MM.1S (cell line): ENCODE data around the gene HDAC9.

Experiments used
- DNase-seq: peaks from one replicate; pipeline ENCODE4 v3.0.0-alpha.2; 2015
- H2AFZ ChIP-seq: fragments of 300-600 bp; sonication (generic); 2 replicates; pipeline ENCODE4 v1.6.0; 2016; ENCODE audit warnings: antibody characterized with exemption, low read length
- H3F3A ChIP-seq: fragments of 300-600 bp; sonication (generic); 2 replicates; pipeline ENCODE4 v1.6.1; 2016; ENCODE audit warnings: mild to moderate bottlenecking, antibody characterized with exemption, low read length, moderate library complexity, mixed read lengths; ENCODE audit not compliant: insufficient read depth
- H3K27ac ChIP-seq: fragments of 300-600 bp; sonication (generic); 2 replicates; pipeline ENCODE4 v1.5.1; 2016; ENCODE audit warnings: mild to moderate bottlenecking, low read length
- H3K27me3 ChIP-seq: fragments of 300-600 bp; sonication (generic); replicated peaks from 2 replicates; pipeline ENCODE4 v1.6.0; 2016; ENCODE audit warnings: low read length; ENCODE audit not compliant: insufficient read depth
- H3K36me3 ChIP-seq: fragments of 300-600 bp; sonication (generic); replicated peaks from 2 replicates; pipeline ENCODE4 v1.6.1; 2016; ENCODE audit warnings: mild to moderate bottlenecking, low read length, mixed read lengths; ENCODE audit not compliant: insufficient read depth
- H3K4me1 ChIP-seq: fragments of 300-600 bp; sonication (generic); 2 replicates; pipeline ENCODE4 v1.6.1; 2016; ENCODE audit warnings: low read length, mixed read lengths
- H3K4me2 ChIP-seq: fragments of 300-600 bp; sonication (generic); 2 replicates; pipeline ENCODE4 v1.6.0; 2016; ENCODE audit warnings: low read depth, low read length
- H3K4me3 ChIP-seq: fragments of 300-600 bp; sonication (generic); 2 replicates; pipeline ENCODE4 v1.5.1; 2016; ENCODE audit warnings: low read length, mixed read lengths
- H3K79me2 ChIP-seq: fragments of 300-600 bp; sonication (generic); 2 replicates; pipeline ENCODE4 v1.6.1; 2016; ENCODE audit warnings: mixed run types, low read length, mixed read lengths
- H3K9ac ChIP-seq: fragments of 300-600 bp; sonication (generic); 2 replicates; pipeline ENCODE4 v1.6.1; 2016; ENCODE audit warnings: low read length, mixed read lengths
- H3K9me2 ChIP-seq: fragments of 300-600 bp; sonication (generic); replicated peaks from 2 replicates; pipeline ENCODE4 v1.6.1; 2016; ENCODE audit warnings: mild to moderate bottlenecking, low read length, mixed read lengths; ENCODE audit not compliant: insufficient read depth
- H3K9me3 ChIP-seq: fragments of 300-600 bp; sonication (generic); replicated peaks from 2 replicates; pipeline ENCODE4 v1.6.1; 2016; ENCODE audit warnings: mild to moderate bottlenecking, low read length, mixed read lengths; ENCODE audit not compliant: insufficient read depth
- H4K20me1 ChIP-seq: fragments of 300-600 bp; sonication (generic); 2 replicates; pipeline ENCODE4 v1.6.1; 2016; ENCODE audit warnings: mild to moderate bottlenecking, low read length, moderate library complexity, mixed read lengths; ENCODE audit not compliant: insufficient read depth
- CTCF ChIP-seq: fragments of 300-600 bp; sonication (generic); IDR thresholded peaks from 2 replicates; pipeline ENCODE4 v1.5.1; 2016; ENCODE audit warnings: antibody characterized with exemption, low read length, mixed read lengths
- EZH2 ChIP-seq: fragments of 300-600 bp; sonication (generic); optimal IDR thresholded peaks from 2 replicates; pipeline ENCODE3; 2017; ENCODE audit warnings: low read depth, mild to moderate bottlenecking, antibody characterized with exemption, low read length, mixed read lengths
- EZH2phosphoT487 ChIP-seq: fragments of 300-600 bp; sonication (generic); IDR thresholded peaks from 2 replicates; pipeline ENCODE4 v1.6.1; 2018; ENCODE audit warnings: antibody characterized with exemption, low read length

HDAC9 gene

GRCh38 chr7:18468795-18469194 is 26.8 kb upstream of the HDAC9 start:
- Histone ChIP-seq H3F3A (no peaks in the 10 kb centered on the region), H3K9me2 (no peaks in the 10 kb centered on the region), H3K4me2 (no peak overlapping the region), H3K79me2 (no peaks in the 10 kb centered on the region), H3K27me3 (no peaks in the 10 kb centered on the region), H2AFZ (no peak overlapping the region), H3K9ac (no peak overlapping the region), H3K9me3 (no peaks in the 10 kb centered on the region), H4K20me1 (no peaks in the 10 kb centered on the region), H3K36me3 (no peaks in the 10 kb centered on the region), H3K4me1 (peaks cover 15% of the 10 kb centered on the region), H3K27ac (no peak overlapping the region), H3K4me3 (no peak overlapping the region)
- TF ChIP-seq CTCF (no peak), EZH2phosphoT487 (no peak), EZH2 (no peak)
- DNase-seq, result no peak

- Histone ChIP-seq H3F3A (no peaks in the 10 kb centered on the region), H3K27me3 (no peaks in the 10 kb centered on the region), H3K79me2 (no peaks in the 10 kb centered on the region), H2AFZ (no peak overlapping the region), H4K20me1 (no peaks in the 10 kb centered on the region), H3K27ac (no peak overlapping the region), H3K4me1 (peaks cover 17% of the 10 kb centered on the region), H3K9me2 (no peaks in the 10 kb centered on the region), H3K9ac (no peak overlapping the region), H3K4me2 (no peak overlapping the region), H3K4me3 (no peak overlapping the region), H3K36me3 (no peaks in the 10 kb centered on the region), H3K9me3 (no peaks in the 10 kb centered on the region)
- DNase-seq, result no peak
- TF ChIP-seq CTCF (no peak), EZH2 (no peak), EZH2phosphoT487 (no peak)
Observed at GRCh38 chr7:18469316-18469715, 26.2 kb upstream of the HDAC9 start.

GRCh38 chr7:18471476-18472160 is 23.9 kb upstream of the HDAC9 start:
- Histone ChIP-seq H3K27me3 (no peaks in the 10 kb centered on the region), H3K9me2 (no peaks in the 10 kb centered on the region), H3K9ac (no peak overlapping the region), H4K20me1 (no peaks in the 10 kb centered on the region), H3K4me1 (peaks cover 17% of the 10 kb centered on the region), H3K27ac (no peak overlapping the region), H3K4me3 (no peak overlapping the region), H3K9me3 (no peaks in the 10 kb centered on the region), H3K4me2 (no peak overlapping the region), H3K36me3 (no peaks in the 10 kb centered on the region), H3K79me2 (no peaks in the 10 kb centered on the region), H2AFZ (no peak overlapping the region), H3F3A (no peaks in the 10 kb centered on the region)
- DNase-seq, result no peak
- TF ChIP-seq EZH2phosphoT487 (no peak), CTCF (no peak), EZH2 (no peak)
